ENCODE measurements around the gene TSSK6.

Gene TSSK6

GRCh38 chr19:19487077-19487949, 28.0 kb downstream of the TSSK6 start:
- CTCF ChIA-PET = interaction anchor here (0.9 to 8.5 kb wide), 6 partner anchors 9 to 121 kb away, joined by 3 to 220 read pairs (median 4); partner anchors contain the start of gene GATAD2A
- POLR2A ChIA-PET = interaction anchor here (1.2 kb wide), 1 partner anchor 82 kb away, joined by 3 read pairs; the partner anchor contains the start of gene GATAD2A
- TF ChIP-seq CTCF (IDR thresholded peaks at IDR 0.05; ENCODE audit: control extremely low read depth, extremely low read depth, low read depth, missing control alignments) = no peak
- DNase-seq (ENCODE audit: extremely low spot score) = no peak

- DNase-seq (ENCODE audit: extremely low spot score) = no peak
- TF ChIP-seq CTCF (IDR thresholded peaks at IDR 0.05; ENCODE audit: control extremely low read depth, extremely low read depth, low read depth, missing control alignments) = no peak
- POLR2A ChIA-PET = no interaction called here
- CTCF ChIA-PET = interaction anchor here (0.9 to 8.5 kb wide), 4 partner anchors 8 to 121 kb away, joined by 3 to 220 read pairs (median 4); partner anchors contain the start of gene GATAD2A
Observed at GRCh38 chr19:19486343-19487076, 28.8 kb downstream of the TSSK6 start.

GRCh38 chr19:19485998-19486290, 29.4 kb downstream of the TSSK6 start:
- POLR2A ChIA-PET = no interaction called here
- TF ChIP-seq CTCF (IDR thresholded peaks at IDR 0.05; ENCODE audit: control extremely low read depth, extremely low read depth, low read depth, missing control alignments) = no peak
- DNase-seq (ENCODE audit: extremely low spot score) = no peak
- CTCF ChIA-PET = interaction anchor here (1.0 to 8.5 kb wide), 2 partner anchors 19 to 120 kb away, joined by 3 to 220 read pairs; no protein-coding TSS in a partner anchor

- TF ChIP-seq CTCF (IDR thresholded peaks at IDR 0.05; ENCODE audit: control extremely low read depth, extremely low read depth, low read depth, missing control alignments) = no peak
- POLR2A ChIA-PET = no interaction called here
- CTCF ChIA-PET = interaction anchor here (1.3 to 8.5 kb wide), 3 partner anchors 13 to 120 kb away, joined by 3 to 220 read pairs (median 8); no protein-coding TSS in a partner anchor
- no peak for DNase-seq (ENCODE audit: extremely low spot score)
Observed at GRCh38 chr19:19485161-19485997, 30.0 kb downstream of the TSSK6 start.

- no peak for TF ChIP-seq CTCF (IDR thresholded peaks at IDR 0.05; ENCODE audit: control extremely low read depth, extremely low read depth, low read depth, missing control alignments)
- CTCF ChIA-PET = interaction anchor here (1.7 to 4.7 kb wide), 5 partner anchors 7 to 119 kb away, joined by 4 to 39 read pairs (median 8); partner anchors contain the start of gene GATAD2A
- DNase-seq (ENCODE audit: extremely low spot score) = no peak
- POLR2A ChIA-PET = interaction anchor here (1.0 kb wide), 1 partner anchor 78 kb away, joined by 3 read pairs; the partner anchor contains the start of gene GATAD2A
Observed at GRCh38 chr19:19482809-19483596, 32.3 kb downstream of the TSSK6 start.
